ENCODE measurements around the gene RPS19BP1. TPM values are rescaled to one million over a fixed set of nuclear protein-coding genes. Genes with fewer than 3 reads are reported as not detected.

The RPS19BP1 gene
- total and polyA plus RNA-seq, 2 donors: 114 to 127 TPM

GRCh38 chr22:39487826-39488520 is 44.6 kb downstream of the RPS19BP1 start:
- Histone ChIP-seq H3K27me3 (ENCODE audit: control insufficient read depth in 2 of 2, insufficient read depth in 1 of 2, low read length in 1 of 2) (peaks cover 0 to 4% of the 10 kb centered on the region in 2 donors), H3K27ac (ENCODE audit: low read depth in 1 of 2, low read length in 1 of 2) (no peak overlapping the region), H3K4me1 (ENCODE audit: control insufficient read depth in 2 of 2, insufficient read depth in 2 of 2, low read length in 2 of 2) (peaks cover 2 to 10% of the 10 kb centered on the region in 2 donors), H3K4me3 (ENCODE audit: low read length in 2 of 2) (no peak overlapping the region), H3K9me3 (ENCODE audit: control insufficient read depth in 2 of 2, insufficient read depth in 1 of 2, low read length in 1 of 2) (no peaks in the 10 kb centered on the region), H3K36me3 (ENCODE audit: control insufficient read depth in 2 of 2, insufficient read depth in 2 of 2, low read length in 1 of 2) (no peaks in the 10 kb centered on the region)
- DNase-seq (ENCODE audit: low read depth in 6 of 9, low spot score in 9 of 9): no peak
- WGBS: 98% methylated on average over 70 of the region's 70 CpGs

DNA sequence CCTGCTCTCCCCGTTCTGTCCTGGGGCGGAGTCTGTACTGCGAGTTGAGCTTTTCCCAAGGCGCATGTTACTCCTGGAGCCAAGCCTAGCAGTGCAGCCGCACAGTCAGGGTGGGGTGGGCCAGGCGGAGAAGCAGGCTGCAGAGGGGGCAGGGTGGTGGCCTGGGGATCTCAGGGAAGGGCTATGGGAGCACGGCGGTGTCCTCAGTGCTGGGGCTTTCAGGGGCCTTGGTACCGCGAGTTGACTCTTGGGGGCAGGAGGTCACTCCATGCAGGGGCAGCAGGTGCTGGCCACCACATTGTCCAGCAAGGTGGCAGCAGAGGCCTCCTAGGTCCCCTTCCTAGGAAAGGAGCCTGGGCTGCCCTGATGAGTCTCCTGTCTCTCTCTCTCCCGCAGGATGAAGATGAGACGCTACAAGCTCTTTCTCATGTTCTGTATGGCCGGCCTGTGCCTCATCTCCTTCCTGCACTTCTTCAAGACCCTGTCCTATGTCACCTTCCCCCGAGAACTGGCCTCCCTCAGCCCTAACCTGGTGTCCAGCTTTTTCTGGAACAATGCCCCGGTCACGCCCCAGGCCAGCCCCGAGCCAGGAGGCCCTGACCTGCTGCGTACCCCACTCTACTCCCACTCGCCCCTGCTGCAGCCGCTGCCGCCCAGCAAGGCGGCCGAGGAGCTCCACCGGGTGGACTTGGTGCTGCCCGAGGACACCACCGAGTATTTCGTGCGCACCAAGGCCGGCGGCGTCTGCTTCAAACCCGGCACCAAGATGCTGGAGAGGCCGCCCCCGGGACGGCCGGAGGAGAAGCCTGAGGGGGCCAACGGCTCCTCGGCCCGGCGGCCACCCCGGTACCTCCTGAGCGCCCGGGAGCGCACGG is 45.4 kb downstream of the RPS19BP1 start:
- no peak overlapping the region for H3K4me3 ChIP-seq (ENCODE audit: low read length in 2 of 2)
- peaks cover 0 to 4% of the 10 kb centered on the region in 2 donors for H3K27me3 ChIP-seq (ENCODE audit: control insufficient read depth in 2 of 2, insufficient read depth in 1 of 2, low read length in 1 of 2)
- H3K4me1 ChIP-seq (ENCODE audit: control insufficient read depth in 2 of 2, insufficient read depth in 2 of 2, low read length in 2 of 2): peaks cover 2 to 10% of the 10 kb centered on the region in 2 donors
- no peak overlapping the region for H3K27ac ChIP-seq (ENCODE audit: low read depth in 1 of 2, low read length in 1 of 2)
- no peaks in the 10 kb centered on the region for H3K36me3 ChIP-seq (ENCODE audit: control insufficient read depth in 2 of 2, insufficient read depth in 2 of 2, low read length in 1 of 2)
- H3K9me3 ChIP-seq (ENCODE audit: control insufficient read depth in 2 of 2, insufficient read depth in 1 of 2, low read length in 1 of 2): no peaks in the 10 kb centered on the region
- DNase-seq (ENCODE audit: low read depth in 6 of 9, low spot score in 9 of 9): no peak
- 96% methylated on average over 45 of the region's 45 CpGs for WGBS

DNA sequence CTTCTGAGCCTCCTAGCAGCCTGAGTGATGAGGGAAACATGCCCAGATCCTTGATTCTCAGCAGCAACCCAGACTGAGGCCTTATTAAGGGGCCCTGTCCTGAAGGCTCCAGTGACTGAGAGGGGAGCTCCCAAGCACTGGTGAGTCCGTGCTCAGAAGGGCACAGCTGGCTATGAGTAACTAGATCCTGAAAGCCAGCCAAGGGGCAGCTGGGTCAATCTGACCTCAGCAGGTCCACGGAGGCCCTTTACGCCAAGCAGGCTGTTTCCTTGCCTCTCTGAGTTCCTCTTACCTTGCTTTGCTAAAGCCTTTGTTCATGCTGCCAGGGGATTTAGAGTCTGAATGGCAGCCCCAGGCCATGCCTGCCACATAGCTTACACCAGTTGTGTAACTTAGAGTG is 49.8 kb downstream of the RPS19BP1 start:
- Histone ChIP-seq H3K27me3 (ENCODE audit: control insufficient read depth in 2 of 2, insufficient read depth in 1 of 2, low read length in 1 of 2) (peaks cover 0 to 4% of the 10 kb centered on the region in 2 donors), H3K4me3 (ENCODE audit: low read length in 2 of 2) (no peak overlapping the region), H3K4me1 (ENCODE audit: control insufficient read depth in 2 of 2, insufficient read depth in 2 of 2, low read length in 2 of 2) (no peaks in the 10 kb centered on the region), H3K9me3 (ENCODE audit: control insufficient read depth in 2 of 2, insufficient read depth in 1 of 2, low read length in 1 of 2) (no peaks in the 10 kb centered on the region), H3K27ac (ENCODE audit: low read depth in 1 of 2, low read length in 1 of 2) (no peak overlapping the region), H3K36me3 (ENCODE audit: control insufficient read depth in 2 of 2, insufficient read depth in 2 of 2, low read length in 1 of 2) (no peaks in the 10 kb centered on the region)
- DNase-seq (ENCODE audit: low read depth in 6 of 9, low spot score in 9 of 9): no peak
- 94% methylated on average over 3 of the region's 3 CpGs for WGBS

- Histone ChIP-seq H3K4me3 (ENCODE audit: low read length in 2 of 2) (no peak overlapping the region), H3K36me3 (ENCODE audit: control insufficient read depth in 2 of 2, insufficient read depth in 2 of 2, low read length in 1 of 2) (no peaks in the 10 kb centered on the region), H3K27me3 (ENCODE audit: control insufficient read depth in 2 of 2, insufficient read depth in 1 of 2, low read length in 1 of 2) (peaks cover 0 to 4% of the 10 kb centered on the region in 2 donors), H3K9me3 (ENCODE audit: control insufficient read depth in 2 of 2, insufficient read depth in 1 of 2, low read length in 1 of 2) (no peaks in the 10 kb centered on the region), H3K27ac (ENCODE audit: low read depth in 1 of 2, low read length in 1 of 2) (no peak overlapping the region), H3K4me1 (ENCODE audit: control insufficient read depth in 2 of 2, insufficient read depth in 2 of 2, low read length in 2 of 2) (no peaks in the 10 kb centered on the region)
- DNase-seq (ENCODE audit: low read depth in 6 of 9, low spot score in 9 of 9): no peak
- 97% methylated on average over 5 of the region's 5 CpGs for WGBS
These were observed 51.0 kb downstream of the RPS19BP1 start for GRCh38 chr22:39481595-39481994.

DNA sequence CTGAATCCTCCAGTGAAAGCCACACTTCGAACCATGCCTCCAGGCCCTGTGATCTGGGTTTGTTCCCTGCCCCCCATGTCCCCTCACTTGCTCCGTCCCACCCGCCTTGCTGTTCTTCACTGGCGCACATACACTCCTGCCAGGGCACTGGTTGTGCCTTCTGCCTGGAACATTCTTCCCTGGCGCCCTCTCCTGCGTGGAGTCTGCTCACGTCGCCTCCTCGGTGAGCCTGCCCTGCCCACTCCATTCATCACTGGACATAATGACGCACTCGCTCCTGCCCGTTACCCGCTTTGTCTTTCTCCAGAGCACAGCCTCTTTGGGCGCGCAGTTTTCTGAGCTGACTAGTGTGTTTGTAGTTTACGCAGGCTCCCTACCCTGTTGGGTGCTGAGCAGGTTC is 51.5 kb downstream of the RPS19BP1 start:
- 96% methylated on average over 16 of the region's 16 CpGs for WGBS
- peaks cover 0 to 4% of the 10 kb centered on the region in 2 donors for H3K27me3 ChIP-seq (ENCODE audit: control insufficient read depth in 2 of 2, insufficient read depth in 1 of 2, low read length in 1 of 2)
- no peaks in the 10 kb centered on the region for H3K4me1 ChIP-seq (ENCODE audit: control insufficient read depth in 2 of 2, insufficient read depth in 2 of 2, low read length in 2 of 2)
- DNase-seq (ENCODE audit: low read depth in 6 of 9, low spot score in 9 of 9): no peak
- no peak overlapping the region for H3K27ac ChIP-seq (ENCODE audit: low read depth in 1 of 2, low read length in 1 of 2)
- H3K9me3 ChIP-seq (ENCODE audit: control insufficient read depth in 2 of 2, insufficient read depth in 1 of 2, low read length in 1 of 2): no peaks in the 10 kb centered on the region
- H3K36me3 ChIP-seq (ENCODE audit: control insufficient read depth in 2 of 2, insufficient read depth in 2 of 2, low read length in 1 of 2): no peaks in the 10 kb centered on the region
- no peak overlapping the region for H3K4me3 ChIP-seq (ENCODE audit: low read length in 2 of 2)

DNA sequence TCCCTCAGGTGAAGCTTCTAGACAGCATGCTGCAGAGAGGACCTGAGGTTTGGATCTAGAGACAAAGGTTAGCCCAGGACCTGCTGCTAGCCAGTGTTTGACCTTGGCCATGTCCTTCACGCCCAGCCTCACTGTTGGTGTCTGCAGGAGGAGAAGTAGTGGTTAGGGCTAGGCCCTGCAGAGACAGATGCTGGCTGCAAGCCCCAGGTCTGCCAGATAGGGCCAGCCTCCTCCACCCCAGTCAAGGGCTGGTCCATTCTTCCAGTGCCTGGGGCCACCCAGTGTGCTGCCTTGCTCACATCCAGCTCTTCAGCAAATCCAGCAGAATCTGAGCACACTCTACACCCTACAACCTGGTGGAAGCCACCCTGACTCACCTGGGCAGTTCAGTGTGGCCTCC is 52.0 kb downstream of the RPS19BP1 start:
- WGBS: 91% methylated on average over 1 of the region's 1 CpG
- Histone ChIP-seq H3K9me3 (ENCODE audit: control insufficient read depth in 2 of 2, insufficient read depth in 1 of 2, low read length in 1 of 2) (no peaks in the 10 kb centered on the region), H3K4me1 (ENCODE audit: control insufficient read depth in 2 of 2, insufficient read depth in 2 of 2, low read length in 2 of 2) (no peaks in the 10 kb centered on the region), H3K36me3 (ENCODE audit: control insufficient read depth in 2 of 2, insufficient read depth in 2 of 2, low read length in 1 of 2) (no peaks in the 10 kb centered on the region), H3K4me3 (ENCODE audit: low read length in 2 of 2) (no peak overlapping the region), H3K27ac (ENCODE audit: low read depth in 1 of 2, low read length in 1 of 2) (no peak overlapping the region), H3K27me3 (ENCODE audit: control insufficient read depth in 2 of 2, insufficient read depth in 1 of 2, low read length in 1 of 2) (peaks cover 0 to 4% of the 10 kb centered on the region in 2 donors)
- no peak for DNase-seq (ENCODE audit: low read depth in 6 of 9, low spot score in 9 of 9)

- WGBS: 82% methylated on average over 3 of the region's 3 CpGs
- DNase-seq (ENCODE audit: low read depth in 6 of 9, low spot score in 9 of 9): no peak
- no peak overlapping the region for H3K4me3 ChIP-seq (ENCODE audit: low read length in 2 of 2)
These were observed 53.3 kb downstream of the RPS19BP1 start for GRCh38 chr22:39479254-39479653.

More at GRCh38 chr22:39479254-39479653, 53.3 kb downstream of the RPS19BP1 start:
- H3K4me1 ChIP-seq (ENCODE audit: control insufficient read depth in 2 of 2, insufficient read depth in 2 of 2, low read length in 2 of 2): peaks cover 0 to 4% of the 10 kb centered on the region in 2 donors
- peaks cover 0 to 4% of the 10 kb centered on the region in 2 donors for H3K27me3 ChIP-seq (ENCODE audit: control insufficient read depth in 2 of 2, insufficient read depth in 1 of 2, low read length in 1 of 2)
- H3K27ac ChIP-seq (ENCODE audit: low read depth in 1 of 2, low read length in 1 of 2): no peak overlapping the region
- H3K36me3 ChIP-seq (ENCODE audit: control insufficient read depth in 2 of 2, insufficient read depth in 2 of 2, low read length in 1 of 2): no peaks in the 10 kb centered on the region
- H3K9me3 ChIP-seq (ENCODE audit: control insufficient read depth in 2 of 2, insufficient read depth in 1 of 2, low read length in 1 of 2): no peaks in the 10 kb centered on the region

Measured in thymus (tissue), 11 donors.